ENCODE data around the gene HDLBP.

Gene HDLBP

GRCh38 chr2:241184901-241185300 lies 130.6 kb downstream of the HDLBP start:
- H3K23ac ChIP-seq (ENCODE audit: low read length): no peak overlapping the region
- no peak overlapping the region for H4K8ac ChIP-seq (ENCODE audit: low read depth, low read length)
- H2AFZ ChIP-seq (ENCODE audit: insufficient read depth, low read length, poor library complexity): no peak overlapping the region
- H4K91ac ChIP-seq (ENCODE audit: low read depth, low read length): no peak overlapping the region
- no peak overlapping the region for H2BK120ac ChIP-seq (ENCODE audit: insufficient read depth, low read length, poor library complexity)
- H3K4me2 ChIP-seq (ENCODE audit: low read length): no peak overlapping the region
- H3K79me1 ChIP-seq (ENCODE audit: low read length): no peaks in the 10 kb centered on the region
- no peak overlapping the region for H2BK12ac ChIP-seq (ENCODE audit: low read length)
- no peak overlapping the region for H3K9ac ChIP-seq (ENCODE audit: low read length)
- no peaks in the 10 kb centered on the region for H3K79me2 ChIP-seq (ENCODE audit: control insufficient read depth, insufficient read depth, low read length, poor library complexity)
- H3K9me3 ChIP-seq (ENCODE audit: insufficient read depth, low read depth, low read length): peaks cover 3% of the 10 kb centered on the region
- no peak overlapping the region for H2BK5ac ChIP-seq (ENCODE audit: low read depth, low read length, poor library complexity)
- no peak overlapping the region for H2AK5ac ChIP-seq (ENCODE audit: low read length)
- H4K12ac ChIP-seq (ENCODE audit: low read depth, low read length): no peak overlapping the region
- no peak for DNase-seq
- WGBS (ENCODE audit: extremely low coverage, insufficient coverage, insufficient read length): no CpG with 5 or more reads among the region's 9 CpGs
- peaks cover 0 to 3% of the 10 kb centered on the region in 2 experiments for H3K4me1 ChIP-seq (ENCODE audit: control insufficient read depth in 1 of 2, insufficient read depth in 2 of 2, low read length in 2 of 2)
- no peak overlapping the region for H3K14ac ChIP-seq (ENCODE audit: low read length)
- no peak overlapping the region for H3K18ac ChIP-seq (ENCODE audit: low read length)
- no peak overlapping the region for H3K4ac ChIP-seq (ENCODE audit: low read depth, low read length)
- H3K4me3 ChIP-seq (ENCODE audit: low read depth, low read length): no peak overlapping the region
- H3K36me3 ChIP-seq (ENCODE audit: control insufficient read depth in 1 of 2, insufficient read depth in 2 of 2, low read length in 2 of 2): peaks cover 10 to 11% of the 10 kb centered on the region in 2 experiments
- H3K27me3 ChIP-seq (ENCODE audit: insufficient read depth, low read length): no peaks in the 10 kb centered on the region
- H3K27ac ChIP-seq (ENCODE audit: low read depth, low read length): no peak overlapping the region

- Histone ChIP-seq H3K4me3 (ENCODE audit: low read depth, low read length) (no peak overlapping the region), H4K12ac (ENCODE audit: low read depth, low read length) (no peak overlapping the region), H3K4me2 (ENCODE audit: low read length) (no peak overlapping the region), H2BK120ac (ENCODE audit: insufficient read depth, low read length, poor library complexity) (no peak overlapping the region), H4K8ac (ENCODE audit: low read depth, low read length) (no peak overlapping the region), H3K23ac (ENCODE audit: low read length) (no peak overlapping the region), H3K9ac (ENCODE audit: low read length) (no peak overlapping the region), H2AFZ (ENCODE audit: insufficient read depth, low read length, poor library complexity) (no peak overlapping the region), H3K9me3 (ENCODE audit: insufficient read depth, low read depth, low read length) (peaks cover 3% of the 10 kb centered on the region), H3K36me3 (ENCODE audit: control insufficient read depth in 1 of 2, insufficient read depth in 2 of 2, low read length in 2 of 2) (peaks cover 11 to 13% of the 10 kb centered on the region in 2 experiments), H2BK5ac (ENCODE audit: low read depth, low read length, poor library complexity) (no peak overlapping the region), H3K4me1 (ENCODE audit: control insufficient read depth in 1 of 2, insufficient read depth in 2 of 2, low read length in 2 of 2) (peaks cover 0 to 3% of the 10 kb centered on the region in 2 experiments), H2BK12ac (ENCODE audit: low read length) (no peak overlapping the region), H3K79me2 (ENCODE audit: control insufficient read depth, insufficient read depth, low read length, poor library complexity) (no peaks in the 10 kb centered on the region), H3K4ac (ENCODE audit: low read depth, low read length) (no peak overlapping the region), H2AK5ac (ENCODE audit: low read length) (no peak overlapping the region), H3K14ac (ENCODE audit: low read length) (no peak overlapping the region), H4K91ac (ENCODE audit: low read depth, low read length) (no peak overlapping the region), H3K79me1 (ENCODE audit: low read length) (no peaks in the 10 kb centered on the region), H3K18ac (ENCODE audit: low read length) (no peak overlapping the region), H3K27me3 (ENCODE audit: insufficient read depth, low read length) (no peaks in the 10 kb centered on the region), H3K27ac (ENCODE audit: low read depth, low read length) (no peak overlapping the region)
- WGBS (ENCODE audit: extremely low coverage, insufficient coverage, insufficient read length): no CpG with 5 or more reads among the region's 9 CpGs
- DNase-seq: no peak
Observed at GRCh38 chr2:241183221-241183620, 132.3 kb downstream of the HDLBP start.

GRCh38 chr2:241182531-241183133 lies 132.8 kb downstream of the HDLBP start:
- no peak overlapping the region for H4K12ac ChIP-seq (ENCODE audit: low read depth, low read length)
- H3K4me1 ChIP-seq (ENCODE audit: control insufficient read depth in 1 of 2, insufficient read depth in 2 of 2, low read length in 2 of 2): peaks cover 0 to 3% of the 10 kb centered on the region in 2 experiments
- no peak for DNase-seq
- H2AK5ac ChIP-seq (ENCODE audit: low read length): no peak overlapping the region
- no CpG with 5 or more reads among the region's 28 CpGs for WGBS (ENCODE audit: extremely low coverage, insufficient coverage, insufficient read length)
- H3K79me1 ChIP-seq (ENCODE audit: low read length): no peaks in the 10 kb centered on the region
- no peak overlapping the region for H4K8ac ChIP-seq (ENCODE audit: low read depth, low read length)
- H2AFZ ChIP-seq (ENCODE audit: insufficient read depth, low read length, poor library complexity): no peak overlapping the region
- H3K4me2 ChIP-seq (ENCODE audit: low read length): no peak overlapping the region
- no peaks in the 10 kb centered on the region for H3K79me2 ChIP-seq (ENCODE audit: control insufficient read depth, insufficient read depth, low read length, poor library complexity)
- no peak overlapping the region for H3K9ac ChIP-seq (ENCODE audit: low read length)
- no peak overlapping the region for H3K4me3 ChIP-seq (ENCODE audit: low read depth, low read length)
- no peak overlapping the region for H2BK5ac ChIP-seq (ENCODE audit: low read depth, low read length, poor library complexity)
- H3K18ac ChIP-seq (ENCODE audit: low read length): no peak overlapping the region
- H3K4ac ChIP-seq (ENCODE audit: low read depth, low read length): no peak overlapping the region
- H3K9me3 ChIP-seq (ENCODE audit: insufficient read depth, low read depth, low read length): peaks cover 5% of the 10 kb centered on the region
- no peak overlapping the region for H3K14ac ChIP-seq (ENCODE audit: low read length)
- peaks cover 14 to 16% of the 10 kb centered on the region in 2 experiments for H3K36me3 ChIP-seq (ENCODE audit: control insufficient read depth in 1 of 2, insufficient read depth in 2 of 2, low read length in 2 of 2)
- H2BK12ac ChIP-seq (ENCODE audit: low read length): no peak overlapping the region
- H3K27me3 ChIP-seq (ENCODE audit: insufficient read depth, low read length): no peaks in the 10 kb centered on the region
- H2BK120ac ChIP-seq (ENCODE audit: insufficient read depth, low read length, poor library complexity): no peak overlapping the region
- no peak overlapping the region for H4K91ac ChIP-seq (ENCODE audit: low read depth, low read length)
- H3K27ac ChIP-seq (ENCODE audit: low read depth, low read length): no peak overlapping the region
- no peak overlapping the region for H3K23ac ChIP-seq (ENCODE audit: low read length)

GRCh38 chr2:241182126-241182525 lies 133.3 kb downstream of the HDLBP start:
- H3K79me1 ChIP-seq (ENCODE audit: low read length): no peaks in the 10 kb centered on the region
- no peak overlapping the region for H4K12ac ChIP-seq (ENCODE audit: low read depth, low read length)
- H4K91ac ChIP-seq (ENCODE audit: low read depth, low read length): no peak overlapping the region
- no peak overlapping the region for H2AK5ac ChIP-seq (ENCODE audit: low read length)
- H3K4me2 ChIP-seq (ENCODE audit: low read length): no peak overlapping the region
- H3K4me3 ChIP-seq (ENCODE audit: low read depth, low read length): no peak overlapping the region
- peaks cover 5% of the 10 kb centered on the region for H3K9me3 ChIP-seq (ENCODE audit: insufficient read depth, low read depth, low read length)
- H2BK12ac ChIP-seq (ENCODE audit: low read length): no peak overlapping the region
- H3K36me3 ChIP-seq (ENCODE audit: control insufficient read depth in 1 of 2, insufficient read depth in 2 of 2, low read length in 2 of 2): peaks cover 16 to 18% of the 10 kb centered on the region in 2 experiments
- H3K9ac ChIP-seq (ENCODE audit: low read length): no peak overlapping the region
- H2AFZ ChIP-seq (ENCODE audit: insufficient read depth, low read length, poor library complexity): no peak overlapping the region
- no peak overlapping the region for H4K8ac ChIP-seq (ENCODE audit: low read depth, low read length)
- no peak overlapping the region for H3K4ac ChIP-seq (ENCODE audit: low read depth, low read length)
- no peaks in the 10 kb centered on the region for H3K79me2 ChIP-seq (ENCODE audit: control insufficient read depth, insufficient read depth, low read length, poor library complexity)
- WGBS (ENCODE audit: extremely low coverage, insufficient coverage, insufficient read length): no CpG with 5 or more reads among the region's 3 CpGs
- DNase-seq: no peak
- H3K4me1 ChIP-seq (ENCODE audit: control insufficient read depth in 1 of 2, insufficient read depth in 2 of 2, low read length in 2 of 2): peaks cover 0 to under 1% of the 10 kb centered on the region in 2 experiments
- H3K14ac ChIP-seq (ENCODE audit: low read length): no peak overlapping the region
- no peak overlapping the region for H3K18ac ChIP-seq (ENCODE audit: low read length)
- no peaks in the 10 kb centered on the region for H3K27me3 ChIP-seq (ENCODE audit: insufficient read depth, low read length)
- H3K27ac ChIP-seq (ENCODE audit: low read depth, low read length): no peak overlapping the region
- no peak overlapping the region for H3K23ac ChIP-seq (ENCODE audit: low read length)
- no peak overlapping the region for H2BK5ac ChIP-seq (ENCODE audit: low read depth, low read length, poor library complexity)
- no peak overlapping the region for H2BK120ac ChIP-seq (ENCODE audit: insufficient read depth, low read length, poor library complexity)
